H1 (cell line): ENCODE measurements around the gene RGL1. TPM values are rescaled to one million over a fixed set of nuclear protein-coding genes. Genes with fewer than 3 reads are reported as not detected.

ENCODE experiments used
- CTCF ChIA-PET: fragments of 300-600 bp; sonication (Branson Sonifier 250); formaldehyde crosslinking; loops from one replicate; lab custom pipeline; 2021; ENCODE audit not compliant: partially characterized antibody; lab: Charles Lee
- POLR2A ChIA-PET: fragments of 300-600 bp; sonication (Branson Sonifier 250); formaldehyde crosslinking; loops from one replicate; lab custom pipeline; 2021; ENCODE audit warnings: inconsistent platforms; ENCODE audit not compliant: partially characterized antibody; lab: Charles Lee
- DNase-seq, 2 experiments: peaks; one replicate each; pipeline versions ENCODE4 v3.0.0 to v3.0.0-alpha.2; 2010 to 2022; ENCODE audit warnings: low spot score in 2 of 2, low read depth in 1 of 2, mixed read lengths in 1 of 2
- FAIRE-seq: peaks from 2 replicates; lab custom pipeline; 2011; peaks lifted over from hg19 to GRCh38; lab: Jason Lieb, UNC
- H2AFZ ChIP-seq: 2 replicates; pipeline ENCODE4 v1.8.1; 2012; ENCODE audit warnings: low read length, inconsistent platforms
- H2AK5ac ChIP-seq: 2 replicates; pipeline ENCODE4 v1.6.1; 2013; ENCODE audit warnings: low read depth, low read length
- H2BK120ac ChIP-seq: replicated peaks from 2 replicates; pipeline ENCODE3; 2013; ENCODE audit warnings: low read depth, low read length, inconsistent platforms
- H2BK12ac ChIP-seq: 2 replicates; pipeline ENCODE4 v1.6.1; 2013; ENCODE audit warnings: low read depth, low read length
- H2BK15ac ChIP-seq: 2 replicates; pipeline ENCODE4 v1.6.1; 2013; ENCODE audit warnings: low read length
- H2BK20ac ChIP-seq: 2 replicates; pipeline ENCODE4 v1.6.1; 2013; ENCODE audit warnings: low read length
- H2BK5ac ChIP-seq: 2 replicates; pipeline ENCODE4 v1.6.1; 2013; ENCODE audit warnings: low read depth, low read length
- H3K14ac ChIP-seq: 2 replicates; pipeline ENCODE4 v1.6.1; 2013; ENCODE audit warnings: inconsistent platforms; ENCODE audit not compliant: insufficient read length
- H3K18ac ChIP-seq: 2 replicates; pipeline ENCODE4 v1.6.1; 2013; ENCODE audit warnings: low read length; ENCODE audit errors: extremely low read depth
- H3K23ac ChIP-seq: 2 replicates; pipeline ENCODE4 v1.6.1; 2013; ENCODE audit warnings: inconsistent platforms; ENCODE audit not compliant: insufficient read length
- H3K23me2 ChIP-seq: 2 replicates; pipeline ENCODE4 v1.6.1; 2013; ENCODE audit warnings: low read depth, low read length
- H3K27ac ChIP-seq: 2 replicates; pipeline ENCODE4 v1.6.1; 2011; ENCODE audit warnings: low read depth, low read length, inconsistent platforms
- H3K27me3 ChIP-seq, 4 experiments: replicated peaks in 1 of 4; 1 replicate in 1 of 4; 2 replicates in 3 of 4; pipeline versions ENCODE4 v1.6.1 to v1.8.1; 2011 to 2013; ENCODE audit warnings: low read length in 3 of 4, mild to moderate bottlenecking in 3 of 4, inconsistent platforms in 2 of 4, mixed read lengths in 2 of 4, moderate library complexity in 1 of 4; ENCODE audit not compliant: control insufficient read depth in 3 of 4, insufficient read depth in 3 of 4; ENCODE audit errors: extremely low read depth in 1 of 4
- H3K36me3 ChIP-seq, 4 experiments: 2 replicates each; pipeline versions ENCODE4 v1.6.1 to v1.8.1; 2011 to 2013; ENCODE audit warnings: mild to moderate bottlenecking in 4 of 4, low read length in 3 of 4, moderate library complexity in 2 of 4, control low read depth in 1 of 4, inconsistent platforms in 1 of 4; ENCODE audit not compliant: insufficient read depth in 4 of 4, control insufficient read depth in 2 of 4
- H3K4ac ChIP-seq: replicated peaks from 2 replicates; pipeline ENCODE3; 2013; ENCODE audit warnings: low read length, low read depth, mixed read lengths, inconsistent platforms; ENCODE audit not compliant: insufficient read length
- H3K4me1 ChIP-seq, 4 experiments: replicated peaks in 1 of 4; 1 replicate in 1 of 4; 2 replicates in 3 of 4; pipeline versions ENCODE4 v1.6.1 to v1.8.1; 2011 to 2013; ENCODE audit warnings: low read length in 3 of 4, inconsistent platforms in 2 of 4, mixed read lengths in 1 of 4; ENCODE audit not compliant: insufficient read depth in 4 of 4, control insufficient read depth in 3 of 4
- H3K4me2 ChIP-seq, 2 experiments: 2 replicates each; pipeline versions ENCODE4 v1.6.1 to v1.8.1; 2011 to 2013; ENCODE audit warnings: low read depth in 2 of 2, low read length in 2 of 2, control low read depth in 1 of 2, inconsistent platforms in 1 of 2, mild to moderate bottlenecking in 1 of 2; ENCODE audit not compliant: insufficient read depth in 1 of 2
- H3K4me3 ChIP-seq, 4 experiments: fragments of 200-600, 300-600 bp in 1 of 4; sonication (generic), shearing (Covaris generic), sonication (Bioruptor Twin) in 1 of 4; 2 replicates each; pipeline versions ENCODE4 v1.5.1 to v1.8.1; 2011 to 2016; ENCODE audit warnings: low read length in 4 of 4, low read depth in 3 of 4, control low read depth in 2 of 4, inconsistent platforms in 2 of 4, mild to moderate bottlenecking in 2 of 4, mixed read lengths in 1 of 4, moderate library complexity in 1 of 4; ENCODE audit not compliant: insufficient read depth in 2 of 4; ENCODE audit errors: extremely low read depth in 1 of 4
- H3K56ac ChIP-seq: replicated peaks from 2 replicates; pipeline ENCODE3; 2013; ENCODE audit warnings: low read depth, mild to moderate bottlenecking, mixed read lengths, low read length, inconsistent platforms; ENCODE audit not compliant: insufficient read length
- H3K79me1 ChIP-seq: 2 replicates; pipeline ENCODE4 v1.6.1; 2013; ENCODE audit warnings: low read depth, low read length, control low read depth
- H3K79me2 ChIP-seq, 2 experiments: 2 replicates each; pipeline versions ENCODE4 v1.6.1 to v1.8.1; 2012 to 2013; ENCODE audit warnings: low read length in 2 of 2, mild to moderate bottlenecking in 2 of 2, inconsistent platforms in 1 of 2; ENCODE audit not compliant: insufficient read depth in 2 of 2, control insufficient read depth in 1 of 2
- H3K9ac ChIP-seq, 4 experiments: replicated peaks in 1 of 4; 1 replicate in 1 of 4; 2 replicates in 3 of 4; pipeline versions ENCODE4 v1.6.1 to v1.8.1; 2011 to 2013; ENCODE audit warnings: low read depth in 3 of 4, low read length in 3 of 4, control low read depth in 2 of 4, mild to moderate bottlenecking in 2 of 4, moderate library complexity in 2 of 4, inconsistent platforms in 1 of 4; ENCODE audit errors: extremely low read depth in 1 of 4
- H3K9me3 ChIP-seq, 2 experiments: 2 replicates each; pipeline versions ENCODE4 v1.6.1 to v1.8.1; 2012 to 2013; ENCODE audit warnings: mild to moderate bottlenecking in 2 of 2, moderate library complexity in 2 of 2, control low read depth in 1 of 2, inconsistent platforms in 1 of 2, low read depth in 1 of 2, low read length in 1 of 2, mixed read lengths in 1 of 2; ENCODE audit not compliant: insufficient read depth in 2 of 2
- H4K20me1 ChIP-seq, 2 experiments: replicated peaks in 1 of 2; 2 replicates each; pipeline versions ENCODE3 to v1.8.1; 2011 to 2013; ENCODE audit warnings: inconsistent platforms in 2 of 2, low read length in 2 of 2, mild to moderate bottlenecking in 1 of 2; ENCODE audit not compliant: insufficient read depth in 2 of 2, control insufficient read depth in 1 of 2
- H4K5ac ChIP-seq: 2 replicates; pipeline ENCODE4 v1.6.1; 2013; ENCODE audit warnings: low read length, low read depth, mixed read lengths, inconsistent platforms; ENCODE audit not compliant: insufficient read length
- H4K8ac ChIP-seq: 2 replicates; pipeline ENCODE4 v1.8.0; 2013; ENCODE audit warnings: mild to moderate bottlenecking, moderate library complexity, low read length, inconsistent platforms; ENCODE audit not compliant: insufficient read depth; ENCODE audit errors: extremely low read depth
- H4K91ac ChIP-seq: replicated peaks from 2 replicates; pipeline ENCODE3; 2013; ENCODE audit warnings: low read length, mixed read lengths, inconsistent platforms; ENCODE audit not compliant: insufficient read length
- MAFK ChIP-seq: IDR thresholded peaks from 2 replicates; pipeline ENCODE4 v1.6.1; 2012; ENCODE audit warnings: low read depth, mild to moderate bottlenecking, improper control_type of control experiment, low read length
- NRF1 ChIP-seq: IDR thresholded peaks from 2 replicates; pipeline ENCODE4 v1.6.1; 2011; ENCODE audit warnings: mild to moderate bottlenecking, low read depth, low read length, improper control_type of control experiment
- RAD21 ChIP-seq, 2 experiments: IDR thresholded peaks in 1 of 2; conservative IDR thresholded peaks in 1 of 2; 2 replicates each; pipeline ENCODE4 v1.6.1; 2011; ENCODE audit warnings: low read depth in 2 of 2, low read length in 2 of 2, improper control_type of control experiment in 1 of 2, inconsistent platforms in 1 of 2, mild to moderate bottlenecking in 1 of 2, moderate library complexity in 1 of 2
- RXRA ChIP-seq: IDR thresholded peaks from 2 replicates; pipeline ENCODE4 v1.6.1; 2011; ENCODE audit warnings: low read depth, mild to moderate bottlenecking, low read length, moderate library complexity; ENCODE audit not compliant: insufficient read depth
- SP2 ChIP-seq: IDR thresholded peaks from 2 replicates; pipeline ENCODE4 v1.6.1; 2012; ENCODE audit warnings: mild to moderate bottlenecking, low read length, inconsistent platforms
- SP4 ChIP-seq: IDR thresholded peaks from 2 replicates; pipeline ENCODE4 v1.6.1; 2012; ENCODE audit warnings: low read length, inconsistent platforms
- TBP ChIP-seq: IDR thresholded peaks from 2 replicates; pipeline ENCODE4 v1.6.1; 2011; ENCODE audit warnings: low read depth, low read length, improper control_type of control experiment
- WGBS, 2 experiments: shearing (Covaris generic) in 1 of 2; methylation state at CpG; one replicate each; pipeline versions ENCODE4 v1.1.6 to v1.1.7; 2013 to 2015; ENCODE audit warnings: low lambda C conversion rate in 2 of 2, mixed read lengths in 2 of 2, inconsistent platforms in 1 of 2, low coverage in 1 of 2, missing lambda C conversion rate in 1 of 2; ENCODE audit not compliant: insufficient replicate concordance in 2 of 2, insufficient coverage in 1 of 2, insufficient read length in 1 of 2; ENCODE audit errors: extremely low coverage in 1 of 2, missing lambda C conversion rate in 1 of 2; 5-methylcytosine and 5-hydroxymethylcytosine counted together
- polyA plus RNA-seq, 7 experiments: library from polyadenylated mRNA; depleted of rRNA in 3 of 7; stranded (reverse) in 5 of 7; unstranded in 2 of 7; fragments of >200 nt in 5 of 7; fragments of 200-250 nt in 2 of 7; gene quantifications; 1 replicate in 5 of 7; 2 replicates in 1 of 7; 4 replicates in 1 of 7; pipeline versions ENCODE4 v1.2.1 to v1.2.3, GENCODE V29; 2011 to 2013; ENCODE audit warnings: missing spikeins in 2 of 7, mixed read lengths in 2 of 7
- total RNA-seq: library from RNA; stranded (reverse); fragmentation: NEBNext Ultra II Directional; extraction: Animal tissue kit (Norgen Biotek cat#: 25700); gene quantifications from 2 replicates; pipeline ENCODE4 v1.2.1, GENCODE V29; 2021
- TF ChIP-seq, protein P1 (sequence below): IDR thresholded peaks from 2 replicates; pipeline ENCODE4 v1.6.1; 2012; ENCODE audit warnings: inconsistent platforms
- TF ChIP-seq, protein P2 (sequence below), 3 experiments: IDR thresholded peaks; 1 replicate in 2 of 3; 2 replicates in 1 of 3; pipeline versions ENCODE4 v1.5.1 to v1.6.1; 2011; ENCODE audit warnings: low read length in 3 of 3, mild to moderate bottlenecking in 3 of 3, inconsistent platforms in 2 of 3, low read depth in 1 of 3, moderate library complexity in 1 of 3; ENCODE audit not compliant: insufficient read depth in 1 of 3; ENCODE audit errors: control extremely low read depth in 1 of 3

The RGL1 gene
- total and polyA plus RNA-seq, 2 of the 8 experiments (the other 6 are each of a cell fraction or from before 2014, with no cell fraction given) = 0.98 to 2.4 TPM

DNA sequence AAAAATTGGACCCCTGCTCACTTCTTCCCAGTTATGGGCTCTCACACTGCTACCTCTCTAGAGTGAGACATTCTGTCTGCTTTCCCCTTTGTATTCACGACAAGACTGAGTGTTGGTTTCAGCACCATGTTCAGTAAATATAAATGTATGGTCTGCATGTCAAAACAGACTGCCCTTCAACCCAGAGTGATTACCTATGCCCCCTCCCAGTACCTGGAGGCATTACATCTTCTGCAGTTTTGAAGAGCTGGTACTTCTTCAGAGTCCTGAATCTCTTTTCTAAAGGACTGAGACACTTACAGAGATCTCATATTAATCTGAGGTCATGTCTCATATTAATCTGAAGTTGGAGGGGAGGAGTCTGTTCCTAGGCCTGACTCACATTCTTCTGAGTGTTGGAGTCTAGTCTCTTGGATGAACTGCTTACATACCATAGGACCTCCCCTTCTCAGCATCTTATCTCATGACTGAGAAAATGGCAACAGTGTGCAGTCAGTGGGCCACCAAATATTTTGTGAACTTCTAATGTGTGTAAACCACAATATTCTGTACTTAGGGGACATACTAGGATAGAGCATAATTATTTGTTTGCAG, 80.3 kb downstream of the RGL1 start:
- no peak overlapping the region for H3K14ac ChIP-seq
- no peaks in the 10 kb centered on the region for H4K20me1 ChIP-seq
- POLR2A ChIA-PET = no interaction called here
- FAIRE-seq (no peak), DNase-seq (no peak)
- H2BK15ac ChIP-seq = no peak overlapping the region
- no peak overlapping the region for H4K5ac ChIP-seq
- no peak overlapping the region for H3K9ac ChIP-seq
- H3K56ac ChIP-seq = no peak overlapping the region
- H3K79me1 ChIP-seq = no peaks in the 10 kb centered on the region
- no peak overlapping the region for H3K23ac ChIP-seq
- H3K18ac ChIP-seq = no peak overlapping the region
- H2AFZ ChIP-seq = no peak overlapping the region
- 88% methylated on average over 1 of the region's 1 CpG; no CpG with 5 or more reads in 1 of the 2 experiments for WGBS, 2 experiments
- no peak overlapping the region for H4K91ac ChIP-seq
- H3K23me2 ChIP-seq = no peaks in the 10 kb centered on the region
- H3K9me3 ChIP-seq = no peaks in the 10 kb centered on the region
- no peak overlapping the region for H3K27ac ChIP-seq
- H2BK12ac ChIP-seq = no peak overlapping the region
- peaks cover 2 to 5% (median 2%) of the 10 kb centered on the region in 4 experiments; a peak in 5 of 7 replicates for H3K4me1 ChIP-seq
- no peaks in the 10 kb centered on the region for H3K36me3 ChIP-seq
- TF ChIP-seq NRF1 (no peak), TBP (no peak), MAFK (no peak), SP4 (no peak), RAD21 (IDR thresholded peaks at IDR 0.05 in 1 of 2, conservative IDR thresholded peaks at IDR 0.05 in 1 of 2; ENCODE audit: low read depth in 2 of 2, low read length in 2 of 2) (peak; percentile 32 to 38), SP2 (no peak), RXRA (no peak)
- TF ChIP-seq, protein P1, sequence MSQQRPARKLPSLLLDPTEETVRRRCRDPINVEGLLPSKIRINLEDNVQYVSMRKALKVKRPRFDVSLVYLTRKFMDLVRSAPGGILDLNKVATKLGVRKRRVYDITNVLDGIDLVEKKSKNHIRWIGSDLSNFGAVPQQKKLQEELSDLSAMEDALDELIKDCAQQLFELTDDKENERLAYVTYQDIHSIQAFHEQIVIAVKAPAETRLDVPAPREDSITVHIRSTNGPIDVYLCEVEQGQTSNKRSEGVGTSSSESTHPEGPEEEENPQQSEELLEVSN = no peak
- TF ChIP-seq, protein P2, sequence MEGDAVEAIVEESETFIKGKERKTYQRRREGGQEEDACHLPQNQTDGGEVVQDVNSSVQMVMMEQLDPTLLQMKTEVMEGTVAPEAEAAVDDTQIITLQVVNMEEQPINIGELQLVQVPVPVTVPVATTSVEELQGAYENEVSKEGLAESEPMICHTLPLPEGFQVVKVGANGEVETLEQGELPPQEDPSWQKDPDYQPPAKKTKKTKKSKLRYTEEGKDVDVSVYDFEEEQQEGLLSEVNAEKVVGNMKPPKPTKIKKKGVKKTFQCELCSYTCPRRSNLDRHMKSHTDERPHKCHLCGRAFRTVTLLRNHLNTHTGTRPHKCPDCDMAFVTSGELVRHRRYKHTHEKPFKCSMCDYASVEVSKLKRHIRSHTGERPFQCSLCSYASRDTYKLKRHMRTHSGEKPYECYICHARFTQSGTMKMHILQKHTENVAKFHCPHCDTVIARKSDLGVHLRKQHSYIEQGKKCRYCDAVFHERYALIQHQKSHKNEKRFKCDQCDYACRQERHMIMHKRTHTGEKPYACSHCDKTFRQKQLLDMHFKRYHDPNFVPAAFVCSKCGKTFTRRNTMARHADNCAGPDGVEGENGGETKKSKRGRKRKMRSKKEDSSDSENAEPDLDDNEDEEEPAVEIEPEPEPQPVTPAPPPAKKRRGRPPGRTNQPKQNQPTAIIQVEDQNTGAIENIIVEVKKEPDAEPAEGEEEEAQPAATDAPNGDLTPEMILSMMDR (IDR thresholded peaks at IDR 0.05; ENCODE audit: control extremely low read depth in 1 of 3, insufficient read depth in 1 of 3, low read depth in 1 of 3, low read length in 3 of 3) = peak in 2 of 3 experiments; percentile 6 to 37; a peak in 2 of 4 replicates
- H3K4me3 ChIP-seq = no peak overlapping the region
- CTCF ChIA-PET = interaction anchor here (0.8 to 3.8 kb wide), 10 partner anchors 8 to 231 kb away, joined by 3 to 13 read pairs (median 4); no protein-coding TSS in a partner anchor
- no peak overlapping the region for H3K4me2 ChIP-seq
- H2BK20ac ChIP-seq = no peak overlapping the region
- no peaks in the 10 kb centered on the region for H3K27me3 ChIP-seq
- no peak overlapping the region for H2BK5ac ChIP-seq
- H4K8ac ChIP-seq = no peak overlapping the region
- no peaks in the 10 kb centered on the region for H3K79me2 ChIP-seq
- H2BK120ac ChIP-seq = no peak overlapping the region
- no peak overlapping the region for H2AK5ac ChIP-seq
- no peak overlapping the region for H3K4ac ChIP-seq
